Mucosa of rectum (tissue), 2 donors: Measurements from ENCODE around the gene SIPA1L3.
A peak's percentile ranks its signal among the peaks of the same experiment; 100 is the strongest.

Experiments
- H3K27ac ChIP-seq, 2 donors: one replicate each; pipeline ENCODE4 v1.7.0; 2013; ENCODE audit warnings: inconsistent platforms in 2 of 2, low read depth in 2 of 2, low read length in 2 of 2
- H3K27me3 ChIP-seq, 2 donors: one replicate each; pipeline ENCODE4 v1.7.0; 2013; ENCODE audit warnings: low read length in 2 of 2; ENCODE audit not compliant: control insufficient read depth in 2 of 2, insufficient read depth in 2 of 2
- H3K36me3 ChIP-seq, 2 donors: one replicate each; pipeline ENCODE4 v1.7.0; 2013; ENCODE audit warnings: low read length in 2 of 2; ENCODE audit not compliant: control insufficient read depth in 2 of 2, insufficient read depth in 2 of 2
- H3K4me1 ChIP-seq, 2 donors: one replicate each; pipeline ENCODE4 v1.7.0; 2013; ENCODE audit warnings: low read length in 2 of 2, mild to moderate bottlenecking in 1 of 2; ENCODE audit not compliant: control insufficient read depth in 2 of 2, insufficient read depth in 2 of 2
- H3K4me3 ChIP-seq, 2 donors: one replicate each; pipeline ENCODE4 v1.7.0; 2013; ENCODE audit warnings: low read length in 2 of 2
- H3K9ac ChIP-seq, 2 donors: one replicate each; pipeline ENCODE4 v1.7.0; 2013; ENCODE audit warnings: low read length in 2 of 2, low read depth in 1 of 2, mild to moderate bottlenecking in 1 of 2
- H3K9me3 ChIP-seq, 2 donors: one replicate each; pipeline ENCODE4 v1.7.0; 2013; ENCODE audit warnings: low read length in 2 of 2; ENCODE audit not compliant: control insufficient read depth in 2 of 2
- donor health status: healthy.
- donor health status: Normal muscosa, but diverticular disease.

SIPA1L3 gene

GRCh38 chr19:37886571-37886970, 20.4 kb upstream of the SIPA1L3 start:
- Histone ChIP-seq H3K9ac (no peak overlapping the region), H3K4me1 (no peaks in the 10 kb centered on the region), H3K27me3 (no peaks in the 10 kb centered on the region), H3K9me3 (no peaks in the 10 kb centered on the region), H3K4me3 (no peak overlapping the region), H3K36me3 (no peaks in the 10 kb centered on the region), H3K27ac (no peak overlapping the region)

DNA sequence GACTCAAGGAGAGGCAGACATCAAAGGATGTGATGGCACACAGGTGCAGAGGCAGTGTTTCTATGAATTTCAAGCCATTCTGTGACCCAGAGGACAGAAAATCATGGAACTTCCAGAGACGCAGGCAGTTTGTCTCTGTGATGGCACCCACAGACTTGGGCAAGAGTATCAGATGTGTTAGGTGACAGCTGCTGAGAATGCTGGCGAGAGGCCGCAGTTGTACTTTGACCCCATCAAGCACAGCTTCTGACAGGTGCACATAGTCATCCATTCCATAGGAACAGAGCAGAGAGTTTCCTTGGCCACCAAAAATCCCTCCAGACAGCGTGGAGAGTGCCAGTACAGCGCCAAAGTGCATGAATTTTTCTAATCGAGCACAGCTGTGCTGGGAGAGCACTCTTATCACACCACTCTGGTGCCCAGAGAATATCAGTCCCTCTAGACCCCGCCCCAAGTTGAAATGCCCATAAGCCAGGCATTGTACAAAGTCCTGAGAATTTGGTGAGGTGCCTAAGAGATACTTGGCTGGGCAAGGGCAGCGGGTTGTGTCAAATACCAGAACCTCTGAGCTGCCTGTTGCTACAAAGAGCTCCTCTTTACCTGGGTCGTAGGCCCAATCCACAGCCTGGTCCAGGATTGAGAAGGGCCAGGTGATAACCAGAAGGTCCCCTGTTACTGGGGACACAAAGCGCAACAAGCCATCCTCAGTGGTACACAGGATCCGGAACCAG, 13.0 kb upstream of the SIPA1L3 start:
- Histone ChIP-seq H3K4me1 (no peaks in the 10 kb centered on the region), H3K27ac (no peak overlapping the region), H3K27me3 (peaks cover 0 to 5% of the 10 kb centered on the region in 2 donors), H3K9ac (no peak overlapping the region), H3K9me3 (no peaks in the 10 kb centered on the region), H3K36me3 (no peaks in the 10 kb centered on the region), H3K4me3 (no peak overlapping the region)

DNA sequence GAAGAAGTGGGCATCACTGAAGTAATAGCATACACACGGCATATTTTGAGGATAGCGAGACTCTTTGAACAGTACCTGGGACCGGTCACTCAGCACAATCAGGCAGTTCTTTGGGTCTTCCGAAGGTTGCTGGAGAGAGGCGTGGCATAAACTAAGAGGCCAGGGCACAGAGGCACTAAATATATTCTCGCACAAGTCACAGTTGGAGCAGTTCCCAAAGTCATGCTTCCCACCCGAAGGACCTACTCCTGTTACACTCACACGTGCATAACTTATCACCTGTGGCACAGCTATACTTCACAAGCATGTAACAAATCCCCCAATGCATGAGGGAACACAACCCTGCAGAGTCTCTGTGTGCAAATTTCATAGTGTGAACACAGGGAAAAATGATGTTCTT, 10.8 kb upstream of the SIPA1L3 start:
- Histone ChIP-seq H3K36me3 (no peaks in the 10 kb centered on the region), H3K4me1 (no peaks in the 10 kb centered on the region), H3K9ac (no peak overlapping the region), H3K27me3 (peaks cover 0 to 5% of the 10 kb centered on the region in 2 donors), H3K9me3 (no peaks in the 10 kb centered on the region), H3K4me3 (no peak overlapping the region), H3K27ac (no peak overlapping the region)

- Histone ChIP-seq H3K4me1 (no peaks in the 10 kb centered on the region), H3K9ac (no peak overlapping the region), H3K27me3 (no peaks in the 10 kb centered on the region), H3K9me3 (no peaks in the 10 kb centered on the region), H3K4me3 (no peak overlapping the region), H3K27ac (no peak overlapping the region), H3K36me3 (no peaks in the 10 kb centered on the region)
Observed at GRCh38 chr19:37899453-37899852, 7.6 kb upstream of the SIPA1L3 start.

DNA sequence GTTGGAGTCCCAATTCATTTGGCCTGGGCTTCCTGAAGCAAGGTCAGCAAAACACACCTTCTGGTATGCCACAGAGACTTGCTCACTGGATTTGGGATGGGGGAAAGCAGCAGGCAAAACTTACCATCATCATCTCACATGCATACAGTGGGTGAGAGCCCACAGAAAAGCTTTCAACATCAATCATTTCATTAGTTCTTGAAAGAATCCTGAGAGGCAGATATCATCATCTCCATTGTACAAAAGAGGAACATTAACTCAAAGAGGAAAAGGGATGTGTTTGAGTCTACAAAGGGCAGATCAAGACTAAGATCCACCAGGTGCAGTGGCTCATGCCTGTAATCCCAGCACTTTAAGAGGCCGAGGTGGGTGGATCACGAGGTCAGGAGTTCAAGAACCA, 7.0 kb upstream of the SIPA1L3 start:
- H3K9ac ChIP-seq, result no peak overlapping the region
- H3K9me3 ChIP-seq, result no peaks in the 10 kb centered on the region
- no peak overlapping the region for H3K4me3 ChIP-seq
- H3K27me3 ChIP-seq, result no peaks in the 10 kb centered on the region
- no peaks in the 10 kb centered on the region for H3K36me3 ChIP-seq
- no peaks in the 10 kb centered on the region for H3K4me1 ChIP-seq
- no peak overlapping the region for H3K27ac ChIP-seq

DNA sequence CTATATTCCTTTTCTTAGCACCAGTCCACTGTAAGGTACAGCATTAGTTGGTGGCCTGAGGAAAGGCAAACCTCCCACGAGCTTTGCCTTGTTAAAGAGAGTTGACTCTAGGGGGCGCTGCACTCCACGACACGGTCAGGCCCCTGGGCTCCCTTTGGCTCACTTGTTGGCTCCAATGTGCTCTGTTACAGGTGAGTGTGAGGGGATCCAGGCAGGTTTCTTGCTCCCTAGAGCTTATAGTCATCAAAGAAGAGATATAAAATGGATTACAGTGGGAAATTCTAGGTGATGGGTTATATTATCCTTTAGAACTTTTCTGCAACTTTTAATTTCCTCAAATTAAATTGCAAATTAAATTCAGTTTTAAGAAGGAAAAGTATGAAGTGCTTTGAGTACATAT, 4.3 kb upstream of the SIPA1L3 start:
- H3K9me3 ChIP-seq, result no peaks in the 10 kb centered on the region
- H3K36me3 ChIP-seq, result no peaks in the 10 kb centered on the region
- no peak overlapping the region for H3K27ac ChIP-seq
- no peak overlapping the region for H3K9ac ChIP-seq
- no peak overlapping the region for H3K4me3 ChIP-seq
- H3K27me3 ChIP-seq, result no peaks in the 10 kb centered on the region
- peaks cover 1 to 3% of the 10 kb centered on the region in 2 donors for H3K4me1 ChIP-seq

DNA sequence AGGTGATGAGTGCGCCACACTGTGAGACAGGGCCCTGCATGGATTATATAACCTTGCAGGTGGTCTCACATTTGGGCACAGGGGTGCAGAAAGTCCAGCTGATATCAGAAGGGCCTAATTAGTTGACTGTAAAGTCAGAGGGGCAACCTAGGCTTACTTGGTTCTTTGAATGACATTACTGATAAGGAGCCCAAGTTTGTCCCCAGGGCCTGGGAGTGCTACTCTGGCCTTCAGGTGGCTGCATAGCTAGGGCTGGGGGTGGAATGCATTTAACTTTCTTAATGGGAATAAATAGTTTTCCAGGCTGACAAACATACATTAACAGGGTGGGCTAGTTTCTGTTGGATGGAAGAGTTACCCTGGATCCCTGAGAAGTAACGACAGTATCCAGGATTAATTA, 3.9 kb upstream of the SIPA1L3 start:
- H3K27me3 ChIP-seq, result no peaks in the 10 kb centered on the region
- no peak overlapping the region for H3K27ac ChIP-seq
- no peak overlapping the region for H3K4me3 ChIP-seq
- H3K36me3 ChIP-seq, result no peaks in the 10 kb centered on the region
- H3K9me3 ChIP-seq, result no peaks in the 10 kb centered on the region
- H3K9ac ChIP-seq, result no peak overlapping the region
- H3K4me1 ChIP-seq, result peaks cover 6 to 8% of the 10 kb centered on the region in 2 donors

DNA sequence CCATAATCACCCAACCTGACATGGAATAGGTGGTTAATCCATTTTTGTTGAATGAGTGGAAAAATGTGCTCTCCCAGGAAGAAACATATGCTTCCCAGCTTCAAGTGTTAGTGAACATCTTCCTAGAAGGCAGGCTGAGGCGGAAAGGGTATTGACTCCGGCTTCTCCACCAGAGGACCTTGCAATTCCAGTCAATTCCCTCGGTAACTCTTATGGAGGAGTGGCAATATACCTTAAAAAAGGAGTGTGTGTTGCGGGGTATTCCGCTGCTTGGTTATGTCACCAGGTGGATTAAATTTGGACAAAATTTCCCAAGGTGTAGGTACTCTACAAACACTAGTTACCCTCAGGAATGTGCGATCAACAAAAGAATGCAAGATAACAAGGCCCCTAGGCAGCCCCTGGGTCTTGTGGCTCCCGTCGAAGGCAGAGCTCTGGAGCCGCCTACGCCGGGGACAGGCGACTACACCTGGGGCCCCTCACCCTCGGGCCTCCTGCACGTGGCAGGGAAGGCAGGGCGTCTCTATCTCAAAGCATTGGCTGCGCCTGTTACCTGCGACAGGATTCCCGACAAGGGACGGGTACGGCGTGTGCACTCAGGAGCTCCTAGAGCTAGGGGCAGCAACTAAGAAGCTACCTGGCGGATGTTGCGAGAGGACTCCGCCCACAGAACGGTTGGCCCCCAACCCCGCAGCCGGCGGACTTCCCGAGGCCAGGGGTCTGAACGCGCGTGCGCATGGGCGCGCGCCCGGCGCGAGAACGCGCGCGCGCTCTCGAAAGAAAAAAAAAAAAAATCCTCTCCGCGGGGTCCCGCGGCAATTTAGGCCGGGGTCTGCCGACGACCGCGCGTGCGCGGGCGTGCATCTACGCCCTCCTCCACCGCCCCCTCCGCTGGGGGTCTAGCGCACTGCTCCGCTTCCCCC, 801 bp upstream of the SIPA1L3 start, which contains the start of gene WDR87:
Gene WDR87, minus strand, starts transcription at position 649 of the 923 bp plus-strand sequence. CDS start 8,355 bp downstream, outside the sequence.
- no peaks in the 10 kb centered on the region for H3K9me3 ChIP-seq
- H3K36me3 ChIP-seq, result no peaks in the 10 kb centered on the region
- H3K9ac ChIP-seq, result peak within 1 kb of the TSS; percentile 79 to 81
- H3K27ac ChIP-seq, result peak within 1 kb of the TSS; percentile 21 to 68
- peaks cover 8 to 10% of the 10 kb centered on the region in 2 donors for H3K4me1 ChIP-seq
- no peaks in the 10 kb centered on the region for H3K27me3 ChIP-seq
- H3K4me3 ChIP-seq, result peak within 1 kb of the TSS; percentile 88 to 95

DNA sequence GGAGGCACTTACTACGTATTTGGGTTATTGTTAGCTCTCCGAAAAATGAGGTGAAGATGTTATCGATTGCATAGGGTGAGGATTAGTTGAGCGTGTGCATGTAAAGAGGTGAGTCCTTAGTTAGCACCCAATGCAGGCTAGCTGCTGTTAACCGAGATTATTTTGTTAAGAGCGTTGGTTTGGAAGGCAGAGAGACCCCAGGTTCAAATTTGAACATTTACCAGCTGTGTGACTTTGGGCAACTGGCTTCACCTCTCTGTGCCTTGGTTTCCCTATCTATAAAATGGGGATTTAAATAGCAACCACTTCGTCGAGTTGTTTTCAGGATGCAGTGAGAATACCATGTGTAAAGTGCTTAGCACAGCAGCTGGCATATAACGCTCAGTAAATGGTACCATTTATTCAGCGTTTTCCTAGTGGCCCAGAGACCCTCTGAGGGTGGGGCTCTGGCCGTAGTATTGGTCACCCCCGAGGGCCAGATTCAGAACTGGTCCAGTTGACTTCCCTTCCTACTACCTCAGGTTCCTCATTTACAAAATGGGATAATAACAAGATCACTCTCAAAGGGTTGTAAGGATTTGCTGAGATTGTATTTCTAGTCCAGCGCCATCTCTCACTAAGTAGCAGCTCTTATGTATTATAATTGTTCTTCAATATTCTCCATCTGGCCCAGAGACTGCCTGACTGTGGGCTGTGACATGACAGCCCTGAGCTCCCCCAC, 887 bp downstream of the SIPA1L3 start:
- Histone ChIP-seq H3K27ac (no peak overlapping the region), H3K9me3 (no peaks in the 10 kb centered on the region), H3K27me3 (no peaks in the 10 kb centered on the region), H3K4me3 (peak overlapping the region; percentile 88 to 95), H3K9ac (peak overlapping the region; percentile 68 to 81), H3K36me3 (no peaks in the 10 kb centered on the region), H3K4me1 (peaks cover 8 to 10% of the 10 kb centered on the region in 2 donors)
